ENCODE results near the gene CCL3. TPM values are rescaled to one million over a fixed set of nuclear protein-coding genes. Genes with fewer than 3 reads are reported as not detected.

The CCL3 gene
- total and polyA plus RNA-seq, 2 of the 4 experiments (the other 2 are of a cell fraction) = not detected

DNA sequence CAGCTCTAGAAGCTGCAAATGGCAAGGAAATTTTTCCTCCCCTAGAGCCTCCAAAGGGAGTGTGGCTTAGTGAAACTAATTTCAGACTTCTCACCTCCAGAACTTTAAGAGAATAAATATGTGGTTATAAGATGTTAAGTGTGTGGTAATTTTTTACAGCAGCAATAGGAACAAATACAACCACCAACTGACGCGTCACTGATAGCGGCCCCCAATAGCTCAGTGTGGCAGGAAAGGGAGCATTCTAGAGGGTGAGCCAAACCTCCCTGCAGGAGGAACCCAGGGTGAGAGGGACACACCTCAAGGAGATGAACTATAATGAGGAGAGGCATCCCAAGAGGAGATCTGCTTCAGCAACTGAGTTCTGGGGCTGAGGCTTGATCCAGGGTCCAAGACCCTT lies 17.7 kb upstream of the CCL3 start:
- Histone ChIP-seq H2BK5ac (ENCODE audit: low read depth, low read length, poor library complexity, severe bottlenecking) (no peak overlapping the region), H3K4me1 (ENCODE audit: control insufficient read depth, insufficient read depth, low read length) (no peaks in the 10 kb centered on the region), H4K20me1 (ENCODE audit: insufficient read depth, low read length) (no peaks in the 10 kb centered on the region), H3K9me1 (ENCODE audit: insufficient read depth, low read length) (no peaks in the 10 kb centered on the region), H3K23ac (ENCODE audit: low read depth, low read length) (no peak overlapping the region), H3K9me3 (ENCODE audit: control insufficient read depth, insufficient read depth, low read length) (no peaks in the 10 kb centered on the region), H4K91ac (ENCODE audit: insufficient read depth, low read depth, low read length) (no peak overlapping the region), H3K56ac (ENCODE audit: extremely low read depth, insufficient read depth, low read length) (no peak overlapping the region), H2BK15ac (ENCODE audit: low read depth, low read length) (no peak overlapping the region), H2AK9ac (replicated peaks; ENCODE audit: low read depth, low read length, poor library complexity) (no peak overlapping the region), H3K14ac (replicated peaks; ENCODE audit: low read depth, low read length) (no peak overlapping the region), H2AFZ (replicated peaks; ENCODE audit: low read length, poor library complexity) (no peak overlapping the region), H4K8ac (ENCODE audit: low read depth in 2 of 2, low read length in 2 of 2) (no peak overlapping the region), H3K4me3 (ENCODE audit: insufficient read depth, low read depth, low read length) (no peak overlapping the region), H3K27me3 (ENCODE audit: control insufficient read depth, insufficient read depth, low read length) (no peaks in the 10 kb centered on the region), H2BK120ac (ENCODE audit: low read depth, low read length) (no peak overlapping the region), H2AK5ac (ENCODE audit: low read depth, low read length) (no peak overlapping the region), H2BK20ac (ENCODE audit: low read depth, low read length) (no peak overlapping the region), H3K27ac (ENCODE audit: insufficient read depth, low read length) (no peak overlapping the region), H3K4me2 (ENCODE audit: low read depth, low read length) (no peak overlapping the region), H3K79me1 (ENCODE audit: low read depth in 1 of 2, low read length in 2 of 2) (no peaks in the 10 kb centered on the region), H3K18ac (ENCODE audit: low read depth, low read length) (no peak overlapping the region), H3K9ac (ENCODE audit: low read depth, low read length) (no peak overlapping the region), H3K4ac (ENCODE audit: low read depth, low read length) (no peak overlapping the region), H3K36me3 (ENCODE audit: control insufficient read depth, insufficient read depth, low read length) (no peaks in the 10 kb centered on the region), H4K5ac (ENCODE audit: low read depth, low read length) (no peak overlapping the region)
- WGBS, 2 experiments (ENCODE audit: extremely low coverage in 2 of 2, insufficient read length in 1 of 2) = no CpG with 5 or more reads among the region's 3 CpGs
- ATAC-seq (ENCODE audit: low read depth) = no peak
- intact Hi-C loops (cut with micrococcal nuclease) = no loop called here
- dilution Hi-C loops (cut with HindIII; ENCODE audit: low sequenced_read_pairs, unreplicated experiment) = no loop called here
- BruUV-seq (replicated peaks) = no TSS peak
- no peak for TF ChIP-seq RCOR1 (IDR thresholded peaks at IDR 0.05; ENCODE audit: insufficient replicate concordance, low read length)
- TF ChIP-seq FOS (IDR thresholded peaks at IDR 0.05; ENCODE audit: low read depth, low read length) = no peak
- no peak for TF ChIP-seq NFE2L2 (IDR thresholded peaks at IDR 0.05; ENCODE audit: low read depth, low read length)
- no peak for TF ChIP-seq MAZ (IDR thresholded peaks at IDR 0.05; ENCODE audit: borderline replicate concordance, low read depth, low read length)
- DNase-seq = no peak
- POLR2A ChIA-PET (ENCODE audit: unreplicated experiment) = no interaction called here
- in situ Hi-C loops (cut with MboI; ENCODE audit: low sequenced_read_pairs) = no loop called here
- CTCF ChIA-PET = no interaction called here
